ENCODE data around the gene LPCAT4. TPM values are rescaled to one million over a fixed set of nuclear protein-coding genes. Genes with fewer than 3 reads are reported as not detected.

The LPCAT4 gene
- total RNA-seq, 1 experiment from 2014 or later: 77.1 TPM

- TF ChIP-seq CTCF (IDR thresholded peaks at IDR 0.05 in 2 of 3, conservative IDR thresholded peaks at IDR 0.05 in 1 of 3; ENCODE audit: borderline replicate concordance in 1 of 3, insufficient read depth in 1 of 3, low read depth in 2 of 3, low read length in 2 of 3): no peak
These were observed 5.7 kb downstream of the LPCAT4 start (continued) for GRCh38 chr15:34361278-34361677.

- H4K20me1 ChIP-seq (ENCODE audit: insufficient read depth): no peaks in the 10 kb centered on the region
- H2AFZ ChIP-seq (ENCODE audit: low read depth, low read length, poor library complexity, severe bottlenecking): no peak overlapping the region
- no peaks in the 10 kb centered on the region for H3K9me2 ChIP-seq (ENCODE audit: insufficient read depth)
- no peak overlapping the region for H3K9ac ChIP-seq (ENCODE audit: low read length)
- peaks cover 9 to 33% of the 10 kb centered on the region in 2 experiments for H3K4me1 ChIP-seq (ENCODE audit: control insufficient read depth in 1 of 2, insufficient read depth in 2 of 2, low read length in 2 of 2)
- H3K4me2 ChIP-seq (ENCODE audit: low read length): peak overlapping the region; percentile 22
- H3K79me2 ChIP-seq (ENCODE audit: insufficient read depth, low read length): peaks cover 7% of the 10 kb centered on the region
- ATAC-seq: peak; percentile 86
- H3K27ac ChIP-seq (ENCODE audit: low read depth, low read length): no peak overlapping the region
- ChIA-PET POLR2A (interaction anchor here (1.0 kb wide), 1 partner anchor 227 kb away, joined by 3 read pairs; no protein-coding TSS in a partner anchor), RAD21 (ENCODE audit: low non-redundant PET in 1 of 2, low total read pairs in 2 of 2, uncharacterized antibody in 2 of 2, unreplicated experiment in 2 of 2) (no interaction called here), CTCF (interaction anchor here (1.1 kb wide), 1 partner anchor 18 kb away, joined by 3 read pairs; the partner anchor contains the start of gene NOP10)
- no peaks in the 10 kb centered on the region for H3K9me3 ChIP-seq (ENCODE audit: control insufficient read depth in 1 of 2, insufficient read depth in 1 of 2, low read depth in 1 of 2, low read length in 2 of 2)
- no TSS peak for BruUV-seq (replicated peaks)
- DNase-seq (ENCODE audit: low read depth, low spot score): peak; percentile 56
- intact Hi-C loops (cut with micrococcal nuclease): loop anchor here (10.0 kb wide), 3 partner anchors 45 to 295 kb away; partner anchors contain the start of gene EMC4
- H3K36me3 ChIP-seq (ENCODE audit: control insufficient read depth in 1 of 2, insufficient read depth in 2 of 2, low read length in 2 of 2): peaks cover 18 to 36% of the 10 kb centered on the region in 2 experiments; a peak in 3 of 4 replicates
- TF ChIP-seq SIN3A (IDR thresholded peaks at IDR 0.05; ENCODE audit: low read depth): 0 out of 2 replicates have a peak, but pooled peaks have one; percentile 55
- TF ChIP-seq SP1 (IDR thresholded peaks at IDR 0.05; ENCODE audit: low read depth): peak; percentile 47; the same call in 1 of the 2 replicates
- no peak for TF ChIP-seq MAX (IDR thresholded peaks at IDR 0.05)
- TF ChIP-seq ZNF274 (IDR thresholded peaks at IDR 0.05; ENCODE audit: low read depth, low read length): no peak
- peak; percentile 53 for TF ChIP-seq JUND (IDR thresholded peaks at IDR 0.05)
- 0 out of 2 replicates have a peak, but pooled peaks have one; percentile 26 for TF ChIP-seq RAD21 (IDR thresholded peaks at IDR 0.05; ENCODE audit: low read depth)
- 0 out of 6 replicates have a peak, but pooled peaks of 1 of the 3 experiments have one; percentile 7 for TF ChIP-seq CTCF (IDR thresholded peaks at IDR 0.05 in 2 of 3, conservative IDR thresholded peaks at IDR 0.05 in 1 of 3; ENCODE audit: borderline replicate concordance in 1 of 3, insufficient read depth in 1 of 3, low read depth in 2 of 3, low read length in 2 of 3)
- H3K4me3 ChIP-seq (replicated peaks in 1 of 2; ENCODE audit: low read depth in 1 of 2, low read length in 2 of 2): no peak overlapping the region
- H3K27me3 ChIP-seq (ENCODE audit: insufficient read depth, low read length): no peaks in the 10 kb centered on the region
These were observed 6.7 kb downstream of the LPCAT4 start for GRCh38 chr15:34360298-34360697.
